GM19099 (cell line): ENCODE results near the gene CD200R1L.

Experiments used
- POLR2A ChIP-seq: IDR thresholded peaks from 3 replicates; pipeline ENCODE4 v1.6.1; 2011; ENCODE audit warnings: low read depth; ENCODE audit not compliant: insufficient read length; ENCODE audit errors: extremely low read depth

The CD200R1L gene

DNA sequence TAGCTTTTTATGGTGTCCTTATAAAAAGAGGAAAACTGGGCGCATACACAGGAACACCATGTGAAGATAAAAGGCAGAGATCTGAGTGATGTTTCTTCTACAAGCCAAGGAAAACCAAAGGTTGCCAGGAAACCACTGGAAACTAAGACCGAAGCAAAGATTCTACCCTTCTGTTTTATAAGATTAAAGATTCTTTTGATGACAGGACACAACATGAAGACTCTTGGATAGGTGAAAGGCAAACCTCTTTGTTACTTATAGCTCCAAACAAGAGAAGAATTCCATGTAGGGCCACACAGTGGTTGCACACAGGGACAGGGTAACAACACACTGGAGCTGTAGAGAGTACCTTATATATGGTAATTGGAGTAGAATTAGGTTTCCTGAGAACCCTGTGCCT lies at the start of gene CD200R1L:
CD200R1L (minus strand) TSS at position 101 of the 400 bp plus-strand sequence. CDS start 17,497 bp downstream, outside the sequence.
- TF ChIP-seq POLR2A: no peak

- TF ChIP-seq POLR2A: no peak
Observed at GRCh38 chr3:112894258-112894657, 47.6 kb upstream of the CD200R1L start.

DNA sequence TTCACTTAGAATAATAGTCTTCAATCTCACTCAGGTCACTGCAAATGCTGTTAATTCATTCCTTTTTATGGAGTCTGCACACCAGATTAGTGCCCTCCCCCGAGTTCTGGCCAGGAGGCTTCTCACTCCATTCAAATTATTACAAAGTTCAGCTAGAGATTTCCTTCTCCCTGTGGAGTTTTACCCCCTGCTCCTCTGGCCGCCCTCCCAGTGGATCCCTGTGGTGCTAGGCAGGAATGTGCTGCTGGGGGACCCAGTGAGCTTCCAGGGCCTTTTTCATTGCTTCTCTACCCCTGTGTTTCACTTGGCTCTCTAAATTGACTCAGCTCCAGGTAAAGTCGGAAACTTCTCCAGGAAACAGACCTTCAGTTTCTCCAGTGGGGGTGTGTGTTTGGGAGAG lies 42.7 kb upstream of the CD200R1L start:
- TF ChIP-seq POLR2A: no peak

DNA sequence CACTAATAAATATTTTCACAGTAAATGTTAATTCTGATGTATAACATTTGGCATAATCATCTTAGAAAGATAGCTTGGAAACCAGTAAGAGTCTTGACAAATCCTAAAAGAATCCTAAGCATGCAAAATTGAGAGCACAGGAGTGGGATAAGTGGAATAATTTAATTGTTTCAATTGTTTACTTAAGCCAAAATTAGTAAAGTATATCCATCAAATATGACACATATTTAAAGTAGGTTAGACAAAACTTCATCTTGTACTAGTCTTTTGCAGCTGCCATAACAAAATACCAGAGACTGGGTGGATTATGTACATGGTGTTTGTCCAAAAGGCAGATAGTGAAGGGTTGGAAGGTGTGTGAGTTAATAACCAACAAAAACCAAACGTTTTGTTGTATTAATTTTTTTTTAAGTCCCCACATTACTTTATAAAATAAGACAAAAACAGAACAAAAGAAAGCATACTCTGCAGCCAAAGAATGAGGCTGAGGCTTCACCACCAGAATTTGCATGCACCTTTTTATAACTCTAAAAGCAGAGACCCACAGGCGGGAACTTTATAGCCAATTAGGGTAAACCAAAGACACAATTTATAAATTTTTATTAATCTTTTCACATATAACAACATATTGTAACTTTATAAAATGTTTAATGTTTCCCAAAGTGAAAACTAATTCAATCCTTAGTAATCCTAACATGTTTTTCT lies 41.9 kb upstream of the CD200R1L start:
- TF ChIP-seq POLR2A: no peak

- no peak for TF ChIP-seq POLR2A
Observed at GRCh38 chr3:112884678-112885290, 38.1 kb upstream of the CD200R1L start.

GRCh38 chr3:112881891-112882290 lies 35.2 kb upstream of the CD200R1L start:
- TF ChIP-seq POLR2A: no peak

DNA sequence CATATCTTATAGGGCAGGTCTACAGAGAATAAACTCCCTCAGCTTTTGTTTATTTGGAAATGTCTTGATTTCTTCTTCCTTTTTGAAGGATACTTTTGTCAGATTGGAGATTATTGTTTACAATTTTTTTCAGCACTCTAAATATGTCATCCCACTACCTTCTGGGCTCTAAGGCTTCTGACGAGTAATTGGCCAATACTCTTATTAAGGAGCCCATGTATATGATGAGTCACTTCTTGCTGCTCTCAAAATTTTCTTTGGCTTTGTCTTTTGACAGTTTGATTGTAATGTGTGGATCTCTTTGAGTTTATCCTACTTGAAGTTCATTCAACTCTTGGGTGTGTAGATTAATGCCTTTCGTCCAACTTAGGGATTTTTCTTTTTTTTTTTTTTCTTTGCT lies 28.9 kb upstream of the CD200R1L start:
- TF ChIP-seq POLR2A: no peak

DNA sequence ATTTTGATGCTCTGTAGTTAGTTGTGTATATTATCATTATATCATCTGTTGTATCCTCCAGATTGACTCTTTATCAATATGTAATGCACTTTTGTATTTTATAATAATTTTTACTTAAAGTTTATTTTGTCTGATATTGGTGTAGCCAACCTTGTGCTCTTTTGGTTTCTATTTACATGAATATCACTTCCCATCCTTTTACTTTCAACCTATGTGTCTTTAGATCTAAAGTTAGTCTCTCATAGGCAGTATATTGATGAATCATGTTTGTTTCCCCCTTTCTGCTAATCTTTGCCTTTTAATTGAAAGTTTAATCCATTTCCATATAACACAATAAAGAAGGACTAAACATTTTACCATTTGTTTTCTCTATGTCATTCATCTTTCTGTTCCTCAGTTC lies 28.1 kb upstream of the CD200R1L start:
- no peak for TF ChIP-seq POLR2A

DNA sequence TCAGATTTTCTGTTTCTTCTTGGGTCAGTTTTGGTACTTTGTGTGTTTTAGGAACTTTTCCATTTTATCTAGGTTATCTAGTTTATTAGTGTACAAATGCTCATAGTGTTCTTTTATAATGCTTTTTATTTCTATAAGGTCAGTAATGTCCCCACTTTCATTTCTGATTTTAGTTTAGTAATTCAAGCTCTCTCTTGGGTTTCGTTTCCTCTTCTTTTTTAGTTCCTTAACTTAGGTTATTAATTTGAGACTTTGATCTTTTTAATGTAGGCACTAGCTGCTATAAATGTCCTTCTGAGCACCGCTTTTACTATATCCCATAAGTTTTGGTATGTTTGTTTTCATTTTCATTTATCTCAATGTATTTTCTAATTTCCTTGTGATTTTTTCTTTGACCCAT lies 27.0 kb upstream of the CD200R1L start:
- TF ChIP-seq POLR2A: no peak

DNA sequence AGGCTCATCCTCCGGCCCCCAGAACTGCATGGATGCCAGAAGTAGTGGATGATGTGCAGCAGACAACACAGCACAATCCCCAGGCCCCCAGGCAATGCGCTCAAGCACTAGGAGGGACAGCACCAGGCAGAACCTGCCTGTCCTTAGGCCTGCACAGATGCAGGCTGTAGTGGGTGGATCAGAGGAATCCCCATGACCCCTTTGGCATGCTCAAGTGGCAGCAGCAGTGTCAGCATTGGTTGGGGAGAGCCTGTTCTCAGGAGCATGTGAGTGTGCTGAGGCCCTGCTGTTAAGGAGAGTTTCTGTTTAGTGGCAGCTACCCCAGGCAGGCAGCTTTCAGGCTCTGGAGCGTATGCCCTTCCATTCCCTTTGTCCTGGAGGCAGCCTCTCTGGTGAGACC lies 25.1 kb upstream of the CD200R1L start:
- TF ChIP-seq POLR2A: no peak

DNA sequence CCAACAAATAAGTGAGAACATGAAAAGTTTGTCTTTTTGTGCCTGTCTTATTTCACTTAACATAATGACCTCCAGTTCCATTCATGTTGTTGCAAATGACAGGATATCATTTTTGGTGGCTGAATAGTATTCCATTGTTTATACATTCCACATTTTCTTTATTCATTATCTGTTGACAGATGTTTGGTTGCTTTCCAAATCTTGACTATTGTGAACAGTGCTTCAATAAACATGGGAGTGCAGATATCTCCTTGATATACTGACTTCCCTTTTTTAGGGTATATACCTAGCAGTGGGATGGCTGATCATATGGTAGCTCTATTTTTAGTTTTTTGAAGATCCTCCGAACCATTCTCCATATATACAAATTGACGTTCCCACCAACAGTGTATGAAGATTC lies 19.1 kb upstream of the CD200R1L start:
- TF ChIP-seq POLR2A: no peak

DNA sequence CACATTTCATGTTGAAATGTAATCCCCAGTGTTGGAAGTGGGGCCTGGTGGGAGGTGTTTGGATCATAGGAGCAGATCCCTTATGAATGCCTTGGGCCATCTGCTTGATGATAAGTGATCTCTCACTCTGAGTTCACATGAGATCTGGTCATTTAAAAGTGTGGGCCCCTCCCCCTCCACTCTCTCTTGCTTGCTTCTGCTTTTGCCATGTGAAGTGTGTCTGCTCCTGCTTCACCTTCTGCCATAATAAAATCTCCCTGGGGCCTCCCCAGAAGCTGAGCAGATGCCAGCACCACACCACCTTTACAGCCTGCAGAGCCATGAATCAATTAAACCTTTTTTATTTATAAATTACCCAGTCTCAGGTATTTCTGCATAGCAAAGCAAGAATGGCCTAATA lies 14.2 kb upstream of the CD200R1L start:
- TF ChIP-seq POLR2A: no peak

DNA sequence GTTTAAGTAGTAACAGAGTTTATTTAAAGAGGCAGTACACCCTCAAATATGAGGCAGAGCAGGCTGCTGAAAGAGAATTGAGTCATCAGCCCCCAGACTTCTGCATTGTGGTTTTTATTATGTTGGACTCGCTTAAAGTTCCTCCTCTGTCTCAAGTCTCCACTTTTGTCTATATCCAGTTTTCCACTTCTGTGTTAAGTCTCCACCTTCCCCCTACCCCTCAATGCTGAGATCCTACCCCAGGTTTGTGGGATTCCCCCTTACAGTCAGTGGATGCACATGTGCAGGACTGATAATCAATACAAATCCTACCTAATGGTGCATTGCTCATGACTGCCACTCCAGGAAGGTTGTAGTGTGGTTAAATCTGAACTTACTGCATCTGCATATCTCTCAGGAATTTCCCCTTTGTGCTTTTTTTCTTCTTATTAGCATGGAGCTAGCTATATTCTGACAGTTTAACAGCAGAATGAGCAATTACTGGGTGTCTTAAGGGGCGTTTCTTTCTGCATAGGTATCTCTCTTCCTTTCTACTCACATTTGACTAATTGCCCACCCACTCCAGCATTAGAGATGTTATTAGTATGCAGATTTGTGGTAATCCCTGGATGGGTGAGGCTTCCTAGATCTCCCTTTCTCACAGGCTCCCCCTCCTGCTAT lies 11.9 kb upstream of the CD200R1L start:
- TF ChIP-seq POLR2A: no peak

GRCh38 chr3:112857526-112857925 lies 10.9 kb upstream of the CD200R1L start:
- no peak for TF ChIP-seq POLR2A

DNA sequence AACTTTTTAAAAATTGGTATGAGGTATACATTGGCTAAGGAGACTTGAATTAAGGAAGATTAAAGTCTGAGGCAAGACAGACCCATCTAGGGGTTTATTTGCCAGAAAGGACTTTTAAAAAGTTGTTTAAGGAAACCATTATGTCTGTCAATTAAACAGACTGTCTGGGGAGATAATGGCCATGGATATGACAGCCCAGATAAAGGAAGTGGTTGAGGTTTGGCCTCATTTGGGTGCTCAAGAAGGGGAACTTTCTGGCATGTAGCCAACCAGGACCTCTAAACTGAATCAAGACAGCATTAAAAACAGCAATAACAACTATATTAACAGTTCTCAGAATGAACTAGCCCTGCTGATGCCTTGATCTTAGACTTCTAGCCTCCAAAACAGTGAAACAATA lies 9.9 kb upstream of the CD200R1L start:
- no peak for TF ChIP-seq POLR2A

DNA sequence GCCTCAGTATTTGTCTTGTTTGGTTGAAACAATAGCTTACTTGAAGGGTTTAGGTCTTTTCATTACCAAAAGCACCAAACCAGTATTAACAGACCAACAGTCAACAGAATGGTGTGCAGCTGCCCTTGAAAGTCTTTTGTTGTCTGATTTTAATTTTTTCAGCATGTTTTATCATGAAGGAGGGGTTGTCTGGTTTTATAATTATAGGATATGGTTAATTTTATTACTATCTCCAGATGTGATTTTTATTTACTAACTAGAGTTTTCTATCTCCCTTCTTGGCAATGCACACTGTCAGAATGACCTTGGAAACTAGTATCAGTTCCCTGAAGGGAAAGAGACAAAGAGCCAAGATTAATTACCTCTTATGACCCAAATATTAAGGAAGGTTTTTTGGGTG lies 9.2 kb upstream of the CD200R1L start:
- no peak for TF ChIP-seq POLR2A
